GM18508 (cell line): ENCODE data around the gene PSMD14.
A peak's percentile ranks its signal among the peaks of the same experiment; 100 is the strongest.

Experiments
- ATAC-seq: cut with Tn5 transposase; IDR thresholded peaks from one replicate; pipeline ENCODE4 v1.9.1; 2021; ENCODE audit warnings: moderate number of reproducible peaks; ENCODE audit not compliant: insufficient read depth, unreplicated experiment

The PSMD14 gene

DNA sequence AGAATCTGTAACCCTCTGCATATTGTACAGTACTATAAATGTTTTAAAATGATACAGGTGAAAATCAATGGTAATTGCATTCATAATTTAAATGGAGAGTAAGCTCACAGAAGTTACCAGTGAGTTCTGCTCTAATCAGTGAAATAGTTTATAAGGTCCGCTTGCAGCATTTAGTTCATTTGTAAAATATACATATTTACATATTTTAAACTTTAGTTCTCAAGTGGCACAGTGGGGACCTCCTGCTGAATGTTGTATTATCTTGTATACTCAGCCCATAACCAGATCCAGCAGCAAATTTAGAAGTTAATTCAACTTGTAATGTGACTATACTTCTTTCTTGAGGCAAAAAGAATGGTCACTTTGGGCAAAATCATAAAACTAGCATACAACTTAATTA is 66.2 kb downstream of the PSMD14 start:
- no peak for ATAC-seq

- no peak for ATAC-seq
Observed at GRCh38 chr2:161379740-161380139, 71.5 kb downstream of the PSMD14 start.

DNA sequence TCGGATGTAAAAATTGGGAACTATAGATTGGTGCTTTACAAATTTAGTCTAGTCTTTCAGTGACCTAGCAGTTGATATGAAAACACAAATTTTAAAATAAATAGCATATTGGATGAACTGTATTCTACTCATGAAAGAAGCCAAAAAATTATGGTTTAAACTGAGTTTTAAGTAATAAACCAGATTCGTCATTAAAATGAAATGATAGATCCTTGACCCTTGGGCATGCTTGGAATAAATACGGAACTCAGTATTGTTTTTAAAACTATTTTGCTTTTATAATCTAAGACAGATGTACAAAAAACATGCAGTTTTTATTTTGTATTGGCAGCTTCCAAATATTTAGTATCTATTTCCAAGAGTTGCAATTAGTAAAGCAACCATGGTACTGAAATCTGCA is 73.3 kb downstream of the PSMD14 start:
- ATAC-seq, result no peak

DNA sequence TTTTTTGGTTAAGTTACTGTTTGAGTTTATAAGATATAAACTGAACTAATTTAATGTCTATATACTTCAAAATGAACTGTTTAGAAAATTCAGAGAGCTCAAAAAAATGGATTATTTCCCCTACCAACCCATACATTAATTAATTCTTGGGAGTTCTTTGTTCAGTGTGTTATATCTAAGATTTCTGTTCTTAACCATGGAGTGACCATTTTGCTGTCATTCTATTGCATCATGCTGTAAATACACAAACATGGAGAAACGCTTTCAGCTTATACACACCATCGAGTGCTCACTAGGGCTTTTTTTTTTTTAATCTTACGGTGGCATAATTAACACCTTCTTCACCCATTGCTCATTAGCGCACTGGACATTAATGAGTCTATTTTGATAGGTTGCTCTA is 74.5 kb downstream of the PSMD14 start:
- ATAC-seq, result no peak

- peak; percentile 79 for ATAC-seq
Observed at GRCh38 chr2:161384864-161385263, 76.6 kb downstream of the PSMD14 start.

- ATAC-seq, result peak; percentile 42
Observed at GRCh38 chr2:161386228-161386824, 78.1 kb downstream of the PSMD14 start.

GRCh38 chr2:161388146-161388779 is 80.0 kb downstream of the PSMD14 start:
- ATAC-seq, result no peak

DNA sequence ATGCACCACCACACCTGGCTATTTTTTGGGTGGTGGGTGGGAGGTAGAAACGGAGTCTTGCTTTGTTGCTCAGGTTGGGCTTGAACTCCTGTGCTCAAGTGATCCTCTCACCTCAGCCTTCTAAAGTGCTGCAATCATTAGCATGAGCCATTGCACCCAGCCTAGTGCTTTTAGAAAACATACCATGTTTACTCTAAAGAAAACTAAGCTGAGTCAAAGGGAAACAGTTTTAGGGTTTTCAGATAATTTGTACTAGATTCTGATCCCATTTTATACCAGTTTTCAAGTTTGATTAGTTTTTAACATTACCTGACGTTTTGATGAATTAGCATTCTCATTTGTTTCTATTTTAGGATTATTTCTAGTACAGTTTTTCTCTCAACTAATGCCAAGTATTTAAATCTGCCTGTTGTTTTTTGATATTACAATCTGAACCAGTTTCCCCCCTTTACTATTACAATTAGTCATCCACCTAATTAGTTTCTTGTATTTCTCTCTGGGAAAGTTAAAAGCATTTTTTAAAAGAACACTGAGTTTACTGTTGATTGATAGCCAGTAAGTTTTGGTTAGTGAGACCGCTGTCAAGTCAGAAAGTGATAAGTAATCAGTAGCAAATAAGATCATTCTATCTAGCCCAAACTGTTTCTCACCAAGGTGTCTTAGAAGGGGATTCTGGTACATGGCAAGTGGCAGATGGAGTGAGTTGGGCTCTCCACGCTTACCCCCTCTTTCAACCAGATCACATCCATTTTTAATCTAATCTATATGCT is 83.7 kb downstream of the PSMD14 start:
- ATAC-seq, result no peak

DNA sequence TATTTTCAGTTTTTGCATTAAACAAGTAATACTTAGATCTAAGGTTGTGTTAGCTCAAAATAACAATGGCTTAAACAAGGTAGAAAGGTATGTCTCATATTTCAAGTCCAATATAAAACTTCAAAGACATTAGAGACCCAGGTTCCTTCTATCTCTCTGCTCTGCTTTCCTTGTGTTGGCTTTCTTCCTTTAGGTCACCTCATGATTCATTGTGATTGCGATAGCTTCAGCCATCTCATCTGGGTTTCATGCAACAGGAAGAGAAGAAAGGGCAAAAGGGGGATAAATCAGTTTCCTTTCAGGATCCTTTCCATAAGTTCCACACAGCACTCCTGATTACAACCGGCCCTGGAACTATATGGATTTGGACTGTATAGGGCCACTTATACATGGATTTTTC is 91.9 kb downstream of the PSMD14 start:
- no peak for ATAC-seq

GRCh38 chr2:161402297-161402696 is 94.1 kb downstream of the PSMD14 start:
- no peak for ATAC-seq

- ATAC-seq, result no peak
Observed at GRCh38 chr2:161406316-161406715, 98.1 kb downstream of the PSMD14 start.

DNA sequence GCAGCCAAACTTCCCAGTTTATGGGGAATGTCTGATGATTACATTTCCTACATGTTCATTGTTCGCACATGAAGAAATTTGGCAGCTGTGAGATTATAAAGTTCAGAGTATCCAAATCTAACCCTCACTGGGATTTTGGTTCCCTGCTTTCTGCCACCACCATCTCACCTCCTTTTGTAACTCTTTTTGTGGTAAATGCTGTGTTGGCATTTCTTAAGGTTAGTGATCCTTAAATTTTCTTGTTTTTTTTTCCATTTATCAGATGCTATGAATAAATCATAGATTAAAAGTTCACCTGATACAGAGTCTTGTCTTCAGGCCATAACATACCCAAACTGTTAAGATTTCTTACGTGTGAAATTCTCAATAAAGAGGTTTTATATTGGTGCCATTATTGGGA is 99.4 kb downstream of the PSMD14 start:
- ATAC-seq, result no peak

DNA sequence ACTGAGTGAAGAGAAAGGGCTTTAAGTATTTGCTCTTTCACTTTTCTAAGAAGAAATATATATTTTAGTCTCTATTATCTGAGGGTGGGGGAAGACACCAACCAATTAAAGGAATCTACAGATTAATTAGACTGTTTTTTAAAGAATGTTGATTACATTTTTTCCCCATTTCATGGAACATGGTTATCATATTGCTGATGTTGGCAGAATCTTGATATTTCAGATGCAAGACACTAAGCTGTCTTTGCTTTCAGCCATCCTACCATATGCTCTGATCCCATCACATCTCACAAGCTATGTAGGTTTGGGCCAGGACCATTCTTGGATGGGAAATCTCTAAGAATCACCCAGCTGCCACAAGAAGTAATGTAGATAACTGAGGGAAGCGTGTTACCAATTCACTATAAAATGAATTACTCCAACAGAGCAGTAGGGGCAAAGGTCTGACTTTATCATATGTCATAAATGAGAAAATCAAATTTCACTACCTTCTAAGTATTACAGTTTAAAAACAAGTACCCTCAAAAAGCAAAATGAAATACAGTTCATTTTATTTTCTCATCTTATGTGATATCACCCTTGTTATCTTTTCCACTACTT is 101.2 kb downstream of the PSMD14 start:
- ATAC-seq, result no peak

- ATAC-seq, result no peak
Observed at GRCh38 chr2:161412346-161412745, 104.1 kb downstream of the PSMD14 start.

DNA sequence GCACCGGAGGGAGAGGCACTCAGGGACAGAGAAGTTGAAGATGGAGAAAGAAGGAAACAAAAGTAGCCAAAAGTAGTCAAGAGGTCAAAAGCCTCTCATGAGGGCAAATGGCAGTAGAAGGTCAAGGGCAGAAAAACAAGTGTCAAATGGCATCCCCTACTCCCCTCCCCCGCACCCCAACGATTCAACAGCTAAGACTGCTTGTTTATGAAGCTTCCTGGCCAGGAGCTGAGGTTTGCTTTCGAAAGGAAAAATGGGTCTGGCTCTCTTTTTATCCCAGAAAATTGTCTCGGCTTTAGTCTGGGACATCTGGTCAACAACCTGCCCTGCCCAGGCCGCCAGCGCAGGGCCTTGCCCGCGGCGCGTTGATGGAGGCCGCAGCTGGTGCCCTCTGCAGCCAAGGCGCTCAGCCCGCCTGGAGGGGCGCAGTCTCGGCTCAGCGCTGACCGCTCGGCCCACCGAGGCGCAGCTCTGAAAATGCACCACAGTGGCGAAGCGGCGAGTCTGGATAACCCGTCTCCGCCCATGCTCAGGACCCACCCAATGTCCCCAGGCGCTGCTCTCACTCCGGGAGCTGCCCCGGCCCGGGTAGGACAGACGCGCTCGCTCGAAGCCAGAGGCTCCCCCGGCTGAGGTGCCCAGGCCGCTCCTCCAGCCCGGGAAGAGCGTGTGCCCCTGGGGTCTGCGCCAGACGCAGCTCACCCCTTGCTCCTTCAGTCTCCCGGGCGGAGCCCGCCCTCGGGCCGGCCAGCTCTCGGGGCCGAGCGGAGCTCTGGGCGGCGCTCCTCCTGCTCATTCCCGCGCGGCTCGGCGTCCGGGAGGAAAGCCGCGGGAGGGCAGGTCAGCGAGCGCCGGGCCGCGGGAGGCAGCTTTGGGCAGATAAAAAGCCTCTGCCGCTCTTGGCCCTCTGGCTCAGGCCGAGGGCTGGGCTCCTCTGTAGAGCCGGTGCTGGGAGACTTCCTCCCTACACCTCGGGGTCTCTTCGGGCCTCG is 106.1 kb downstream of the PSMD14 start:
- ATAC-seq, result no peak

GRCh38 chr2:161415034-161415986 is 107.1 kb downstream of the PSMD14 start:
- no peak for ATAC-seq

- no peak for ATAC-seq
Observed at GRCh38 chr2:161415987-161416707, 107.9 kb downstream of the PSMD14 start, which contains the start of gene TBR1. Gene TBR1 (plus strand): TSS chr2:161416297. CDS start chr2:161416411, 114 bp downstream.
